ENCODE results near the gene SMOC1.

GRCh38 chr14:69972755-69973154 lies 93.5 kb downstream of the SMOC1 start:
- TF ChIP-seq, protein P1, sequence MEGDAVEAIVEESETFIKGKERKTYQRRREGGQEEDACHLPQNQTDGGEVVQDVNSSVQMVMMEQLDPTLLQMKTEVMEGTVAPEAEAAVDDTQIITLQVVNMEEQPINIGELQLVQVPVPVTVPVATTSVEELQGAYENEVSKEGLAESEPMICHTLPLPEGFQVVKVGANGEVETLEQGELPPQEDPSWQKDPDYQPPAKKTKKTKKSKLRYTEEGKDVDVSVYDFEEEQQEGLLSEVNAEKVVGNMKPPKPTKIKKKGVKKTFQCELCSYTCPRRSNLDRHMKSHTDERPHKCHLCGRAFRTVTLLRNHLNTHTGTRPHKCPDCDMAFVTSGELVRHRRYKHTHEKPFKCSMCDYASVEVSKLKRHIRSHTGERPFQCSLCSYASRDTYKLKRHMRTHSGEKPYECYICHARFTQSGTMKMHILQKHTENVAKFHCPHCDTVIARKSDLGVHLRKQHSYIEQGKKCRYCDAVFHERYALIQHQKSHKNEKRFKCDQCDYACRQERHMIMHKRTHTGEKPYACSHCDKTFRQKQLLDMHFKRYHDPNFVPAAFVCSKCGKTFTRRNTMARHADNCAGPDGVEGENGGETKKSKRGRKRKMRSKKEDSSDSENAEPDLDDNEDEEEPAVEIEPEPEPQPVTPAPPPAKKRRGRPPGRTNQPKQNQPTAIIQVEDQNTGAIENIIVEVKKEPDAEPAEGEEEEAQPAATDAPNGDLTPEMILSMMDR (IDR thresholded peaks at IDR 0.05): no peak
- TF ChIP-seq POLR2AphosphoS5 (IDR thresholded peaks at IDR 0.05; ENCODE audit: low read depth, low read length): no peak
- TF ChIP-seq, protein P2, sequence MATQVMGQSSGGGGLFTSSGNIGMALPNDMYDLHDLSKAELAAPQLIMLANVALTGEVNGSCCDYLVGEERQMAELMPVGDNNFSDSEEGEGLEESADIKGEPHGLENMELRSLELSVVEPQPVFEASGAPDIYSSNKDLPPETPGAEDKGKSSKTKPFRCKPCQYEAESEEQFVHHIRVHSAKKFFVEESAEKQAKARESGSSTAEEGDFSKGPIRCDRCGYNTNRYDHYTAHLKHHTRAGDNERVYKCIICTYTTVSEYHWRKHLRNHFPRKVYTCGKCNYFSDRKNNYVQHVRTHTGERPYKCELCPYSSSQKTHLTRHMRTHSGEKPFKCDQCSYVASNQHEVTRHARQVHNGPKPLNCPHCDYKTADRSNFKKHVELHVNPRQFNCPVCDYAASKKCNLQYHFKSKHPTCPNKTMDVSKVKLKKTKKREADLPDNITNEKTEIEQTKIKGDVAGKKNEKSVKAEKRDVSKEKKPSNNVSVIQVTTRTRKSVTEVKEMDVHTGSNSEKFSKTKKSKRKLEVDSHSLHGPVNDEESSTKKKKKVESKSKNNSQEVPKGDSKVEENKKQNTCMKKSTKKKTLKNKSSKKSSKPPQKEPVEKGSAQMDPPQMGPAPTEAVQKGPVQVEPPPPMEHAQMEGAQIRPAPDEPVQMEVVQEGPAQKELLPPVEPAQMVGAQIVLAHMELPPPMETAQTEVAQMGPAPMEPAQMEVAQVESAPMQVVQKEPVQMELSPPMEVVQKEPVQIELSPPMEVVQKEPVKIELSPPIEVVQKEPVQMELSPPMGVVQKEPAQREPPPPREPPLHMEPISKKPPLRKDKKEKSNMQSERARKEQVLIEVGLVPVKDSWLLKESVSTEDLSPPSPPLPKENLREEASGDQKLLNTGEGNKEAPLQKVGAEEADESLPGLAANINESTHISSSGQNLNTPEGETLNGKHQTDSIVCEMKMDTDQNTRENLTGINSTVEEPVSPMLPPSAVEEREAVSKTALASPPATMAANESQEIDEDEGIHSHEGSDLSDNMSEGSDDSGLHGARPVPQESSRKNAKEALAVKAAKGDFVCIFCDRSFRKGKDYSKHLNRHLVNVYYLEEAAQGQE (IDR thresholded peaks at IDR 0.05; ENCODE audit: insufficient read depth in 1 of 2, low read depth in 2 of 2, low read length in 1 of 2): no peak
- TF ChIP-seq SIN3A (IDR thresholded peaks at IDR 0.05; ENCODE audit: borderline replicate concordance, insufficient read depth, low read depth, low read length): no peak
- no peak for TF ChIP-seq TCF7L2 (IDR thresholded peaks at IDR 0.05; ENCODE audit: low read depth, low read length)

All from Panc1 (cell line).